NCI-H526 treated with DMSO at 0.1 percent for 48 hours (cell line): ENCODE data around the gene DOCK11.
"Not testable (repeated sequence)": the region's sequence is repeated elsewhere in the genome, so short reads cannot be mapped to it uniquely, and the experiment has no call there.

Experiments used
- DNase-seq: peaks from one replicate; lab custom pipeline; 2025; lab: John Stamatoyannopoulos, UW

Gene DOCK11

DNA sequence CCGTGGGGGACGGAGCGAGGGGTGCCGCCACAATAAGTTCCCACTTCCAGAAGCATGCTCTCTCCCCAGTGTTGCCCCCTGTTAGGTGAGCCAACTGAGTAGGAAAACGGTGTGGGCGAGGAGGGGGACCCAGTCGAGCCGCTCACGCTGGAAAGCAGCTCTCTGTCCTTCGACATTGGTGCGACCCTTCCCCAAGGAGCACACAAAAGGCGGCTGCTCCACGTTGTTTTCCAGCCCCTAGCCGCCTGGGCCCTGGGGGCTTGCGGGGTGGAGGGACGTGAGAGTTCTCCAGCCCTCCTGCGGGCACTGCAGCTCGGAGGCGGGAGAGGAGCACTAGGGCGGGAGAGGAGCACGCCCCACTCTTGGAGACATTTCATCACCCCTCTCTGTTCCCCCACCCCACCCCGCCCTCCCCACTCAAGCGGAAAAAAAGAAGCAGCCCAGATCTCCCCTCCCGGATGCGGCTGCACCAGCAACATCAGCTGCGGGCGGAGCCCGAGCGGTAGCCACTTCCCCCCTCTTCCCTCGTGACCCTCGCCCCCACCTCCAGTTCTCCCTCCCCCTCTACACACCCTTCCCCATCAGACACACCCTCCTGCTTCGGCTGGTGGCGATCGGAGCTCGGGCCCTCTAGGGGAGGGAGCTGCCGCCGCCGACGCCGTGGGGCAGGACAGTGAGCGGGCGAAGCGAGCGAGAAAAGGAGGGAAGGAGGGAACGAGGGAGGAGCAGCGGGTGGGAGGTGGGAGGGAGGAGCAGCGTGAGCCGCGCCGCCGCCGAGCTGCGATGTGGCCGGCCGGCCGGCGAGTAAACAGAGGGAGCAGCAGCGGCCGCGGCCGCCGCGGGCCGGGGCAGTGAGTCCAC, at the start of gene DOCK11:
Gene DOCK11, plus strand, starts transcription at position 755 of the 861 bp plus-strand sequence. CDS start 157 bp downstream, outside the sequence.
- peak; percentile 14 for DNase-seq

DNA sequence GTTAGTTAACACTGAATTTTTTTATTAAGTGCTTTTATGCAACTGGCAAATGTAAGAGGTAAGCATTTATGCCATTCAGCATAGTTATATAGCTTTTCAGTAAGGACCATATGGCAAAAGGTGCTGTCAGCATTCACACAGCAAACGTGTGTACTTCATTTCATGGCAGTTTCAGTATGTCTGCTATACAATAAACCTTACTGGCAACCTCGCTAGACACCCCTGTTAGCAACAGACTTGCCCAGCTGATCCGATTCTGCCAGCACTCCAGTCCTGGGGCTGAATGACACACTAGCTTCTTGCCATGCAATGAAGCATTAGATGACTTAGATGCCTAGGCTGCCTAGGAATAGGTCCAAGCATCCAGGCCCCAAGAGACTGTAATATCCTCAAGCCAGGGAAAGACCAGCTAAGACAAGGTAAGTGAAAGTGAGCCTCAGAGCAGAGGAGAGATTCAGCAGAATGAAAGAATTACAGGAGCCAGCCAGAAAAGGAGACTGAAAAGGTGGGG, 47.3 kb upstream of the DOCK11 start:
- no peak for DNase-seq

DNA sequence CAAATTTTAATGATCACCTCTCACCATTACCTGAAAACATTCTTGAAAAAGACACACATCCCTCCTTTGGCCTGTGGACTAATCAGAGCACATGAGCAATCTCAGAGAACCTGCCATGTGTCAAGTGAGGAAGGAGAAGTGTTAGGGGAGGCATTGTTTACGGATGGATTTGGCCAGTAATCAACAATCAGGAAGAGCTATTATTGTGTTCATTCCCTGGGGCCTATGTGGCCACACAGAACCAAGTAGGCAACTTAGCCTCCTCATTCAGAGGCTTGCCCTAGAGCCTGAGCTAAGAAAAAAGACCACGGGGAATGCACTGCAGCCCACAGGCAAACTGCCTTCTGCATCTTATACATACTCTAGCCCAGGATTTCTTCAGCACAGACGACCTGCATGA, 40.6 kb upstream of the DOCK11 start:
- DNase-seq, result no peak

DNA sequence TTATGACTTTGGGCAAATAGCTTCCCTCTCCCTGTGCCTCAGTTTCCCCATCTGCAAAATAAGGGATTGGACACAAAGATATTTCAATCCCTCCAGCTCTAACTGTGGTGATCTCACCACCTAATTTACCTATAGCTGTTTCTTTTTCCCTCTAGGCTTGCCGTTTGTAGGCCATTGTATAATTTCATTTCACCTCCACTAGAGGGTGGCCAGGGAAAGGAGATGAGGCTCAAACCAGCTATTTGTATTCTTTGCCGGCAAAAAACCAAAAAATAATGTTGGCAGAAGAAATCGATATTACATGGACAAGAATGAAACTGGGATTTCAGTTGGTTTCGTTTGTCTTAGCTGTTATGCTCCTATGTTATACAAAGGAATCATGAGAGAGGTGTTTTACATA, 36.1 kb upstream of the DOCK11 start:
- DNase-seq, result peak; percentile 26

DNA sequence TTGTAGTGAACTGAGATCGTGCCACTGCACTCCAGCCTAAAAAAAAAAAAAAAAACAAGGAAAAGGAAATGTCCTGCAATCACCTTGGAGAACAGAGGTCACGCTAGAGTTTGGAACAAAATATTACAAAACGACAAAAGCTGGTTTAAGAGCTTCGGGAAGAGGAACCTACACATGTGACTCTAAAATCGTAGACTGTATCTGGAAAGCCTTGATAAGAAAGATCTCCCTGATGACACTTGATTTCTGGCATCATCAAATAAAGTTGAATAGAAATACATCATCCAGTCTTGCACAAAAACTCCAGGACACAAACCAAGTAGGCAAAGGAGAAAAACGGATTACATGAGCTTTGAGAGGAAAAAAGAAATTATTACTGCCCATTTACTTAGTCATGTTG, 31.1 kb upstream of the DOCK11 start:
- DNase-seq, result no peak

DNA sequence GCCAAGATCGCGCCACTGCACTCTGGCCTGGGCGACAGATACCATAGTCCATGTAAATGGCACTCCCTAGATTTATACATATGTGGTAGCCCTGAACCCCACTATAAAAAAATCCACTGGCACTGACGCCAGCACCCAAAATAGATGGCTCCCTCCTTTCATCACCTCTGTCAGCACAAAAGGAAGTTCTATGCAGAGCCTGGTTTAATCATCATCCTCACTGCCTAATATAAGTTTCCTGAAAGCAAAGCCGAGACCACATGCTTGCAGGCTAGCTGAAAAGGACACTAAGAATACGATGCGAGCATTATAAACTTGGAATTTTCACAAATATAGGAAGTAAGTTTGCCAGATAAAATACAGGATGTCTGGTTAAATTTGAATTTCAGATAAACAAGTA, 27.5 kb upstream of the DOCK11 start:
- no peak for DNase-seq

DNA sequence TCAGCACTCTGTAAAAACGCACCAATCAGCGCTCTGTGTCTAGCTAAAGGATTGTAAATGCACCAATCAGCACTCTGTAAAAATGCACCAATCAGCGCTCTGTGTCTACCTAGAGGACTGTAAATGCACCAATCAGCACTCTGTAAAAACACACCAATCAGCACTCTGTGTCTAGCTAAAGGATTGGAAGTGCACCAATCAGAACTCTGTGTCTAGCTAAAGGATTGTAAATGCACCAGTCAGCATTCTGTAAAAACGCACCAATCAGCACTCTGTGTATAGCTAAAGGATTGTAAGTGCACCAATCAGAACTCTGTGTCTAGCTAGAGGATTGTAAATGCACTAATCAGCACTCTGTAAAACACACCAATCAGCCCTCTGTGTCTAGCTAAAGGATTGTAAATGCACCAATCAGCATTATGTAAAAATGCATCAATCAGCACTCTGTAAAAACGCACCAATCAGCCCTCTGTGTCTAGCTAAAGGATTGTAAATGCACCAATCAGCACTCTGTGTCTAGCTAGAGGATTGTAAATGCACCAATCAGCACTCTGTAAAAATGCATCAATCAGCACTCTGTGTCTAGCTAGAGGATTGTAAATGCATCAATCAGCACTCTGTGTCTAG, 24.8 kb upstream of the DOCK11 start:
- DNase-seq, result not testable (repeated sequence)

DNA sequence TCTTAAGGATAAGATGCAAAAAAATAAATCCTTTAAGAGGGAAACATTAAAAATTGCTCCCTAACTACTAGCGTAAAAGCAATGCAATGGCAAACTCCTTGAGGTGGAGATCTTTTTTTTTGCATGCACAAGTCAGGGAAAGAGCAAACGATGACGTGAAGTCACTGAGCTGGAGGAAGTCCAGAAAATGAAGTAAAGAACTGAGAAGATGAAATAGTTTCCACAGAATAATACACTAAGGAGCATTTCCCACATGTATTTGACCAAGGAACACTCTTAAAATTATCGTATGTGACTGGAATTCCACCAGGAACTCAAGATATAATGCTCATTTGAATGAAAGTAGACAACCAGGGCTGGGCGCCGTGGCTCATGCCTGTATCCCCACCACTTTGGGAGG, 21.0 kb upstream of the DOCK11 start:
- DNase-seq, result no peak

DNA sequence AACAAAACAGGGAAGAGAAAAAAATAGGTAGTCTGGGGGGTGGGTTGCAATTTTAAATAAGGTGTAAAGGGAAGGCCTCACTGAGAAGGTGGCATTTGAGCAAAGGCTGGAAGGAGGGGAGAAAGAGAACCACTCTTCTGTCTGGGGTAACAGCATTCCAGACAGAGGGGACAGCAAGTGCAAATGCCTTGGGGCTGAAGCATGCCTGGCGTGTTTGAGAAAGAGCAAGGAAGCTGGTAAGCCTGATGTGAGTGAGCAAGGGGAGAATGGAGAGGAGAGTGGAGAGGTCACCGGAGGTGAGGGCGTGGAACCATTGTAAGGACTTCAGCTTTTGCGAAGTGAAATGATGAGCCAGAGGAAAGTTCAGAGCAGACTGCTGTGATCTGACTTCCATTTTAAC, 19.7 kb upstream of the DOCK11 start:
- DNase-seq, result no peak

DNA sequence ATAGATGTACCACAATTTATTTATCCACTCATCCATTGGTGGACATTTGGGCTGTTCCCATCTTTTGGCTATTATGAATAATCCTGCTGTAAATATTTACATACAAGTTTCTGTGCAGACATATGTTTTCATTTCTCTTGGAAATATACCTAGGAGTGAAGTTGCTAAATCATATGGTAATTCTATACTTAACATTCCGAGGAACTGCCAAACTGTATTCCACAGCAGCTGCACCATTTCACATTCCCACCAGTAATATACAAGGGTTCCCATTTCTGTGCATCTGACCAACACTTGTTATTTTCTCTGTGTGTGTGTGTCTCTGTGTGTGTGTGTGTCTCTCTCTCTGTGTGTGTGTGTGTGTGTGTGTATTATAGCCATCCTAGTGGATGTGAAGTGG, 15.4 kb upstream of the DOCK11 start:
- DNase-seq, result no peak

DNA sequence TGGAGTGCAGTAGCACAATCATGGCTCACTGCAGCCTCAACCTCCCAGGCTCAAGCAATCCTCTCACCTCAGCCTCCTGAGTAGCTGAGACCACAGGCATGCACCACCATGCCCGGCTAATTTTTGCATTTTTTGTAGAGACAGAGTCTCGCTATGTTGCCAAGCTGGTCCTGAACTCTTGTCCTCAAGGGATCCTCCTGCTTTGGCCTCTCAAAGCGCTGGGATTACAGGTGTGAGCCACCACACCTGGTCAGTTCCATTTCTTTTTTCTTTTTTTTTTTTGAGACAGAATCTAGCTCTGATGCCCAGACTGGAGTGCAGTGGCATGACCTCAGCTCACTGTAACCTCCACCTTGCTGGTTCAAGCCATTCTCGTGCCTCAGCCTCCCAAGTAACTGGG, 13.2 kb upstream of the DOCK11 start:
- not testable (repeated sequence) for DNase-seq

DNA sequence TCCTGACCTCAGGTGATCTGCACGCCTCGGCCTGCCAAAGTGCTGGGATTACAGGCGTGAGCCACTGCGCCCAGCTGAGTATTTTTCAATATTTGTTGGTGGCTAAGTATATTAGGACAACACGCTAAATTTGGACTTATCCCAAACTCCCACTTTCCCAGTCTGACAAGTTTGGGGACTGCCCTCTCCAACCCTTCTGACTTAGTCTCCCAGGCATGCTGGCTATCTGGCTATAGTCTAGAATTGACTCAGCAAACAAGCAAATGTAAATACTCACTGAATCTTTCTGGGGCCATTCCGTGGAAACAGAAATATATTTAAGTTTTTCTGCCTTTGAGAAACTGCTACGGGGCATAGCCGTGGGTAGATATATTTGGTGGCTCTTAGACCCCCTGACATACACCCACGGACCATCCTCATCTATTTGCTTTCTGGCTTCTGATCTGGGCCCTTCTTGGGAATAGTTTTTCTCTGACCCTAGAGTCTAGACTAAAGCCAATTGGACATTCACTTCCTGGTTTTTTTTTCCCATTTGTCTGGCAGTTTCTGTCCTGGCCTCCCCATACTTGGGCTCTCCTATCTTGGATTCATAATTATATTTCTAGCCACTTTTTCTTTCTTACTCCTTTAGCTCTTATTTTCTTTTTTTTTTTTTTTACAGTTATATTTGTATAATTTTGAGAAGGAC, 11.3 kb upstream of the DOCK11 start:
- DNase-seq, result no peak

DNA sequence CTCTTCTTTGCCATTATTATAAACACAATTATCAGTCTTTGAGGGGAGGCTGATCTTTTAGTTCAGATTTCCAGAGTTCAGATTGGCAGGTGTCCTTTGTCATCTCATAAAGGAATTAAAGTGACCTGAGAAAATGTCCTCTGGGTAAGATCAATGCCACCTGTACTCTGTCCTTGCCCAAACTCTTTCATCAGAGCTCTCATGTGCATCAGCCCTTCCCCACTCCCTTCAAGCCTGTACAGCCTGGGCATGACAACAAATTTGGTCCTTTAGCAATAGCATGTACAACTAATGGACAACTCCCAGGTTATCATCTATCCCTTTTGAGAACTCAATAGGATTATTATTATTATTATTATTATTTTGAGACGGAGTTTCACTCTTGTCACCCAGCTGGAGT, 8.9 kb upstream of the DOCK11 start:
- not testable (repeated sequence) for DNase-seq

DNA sequence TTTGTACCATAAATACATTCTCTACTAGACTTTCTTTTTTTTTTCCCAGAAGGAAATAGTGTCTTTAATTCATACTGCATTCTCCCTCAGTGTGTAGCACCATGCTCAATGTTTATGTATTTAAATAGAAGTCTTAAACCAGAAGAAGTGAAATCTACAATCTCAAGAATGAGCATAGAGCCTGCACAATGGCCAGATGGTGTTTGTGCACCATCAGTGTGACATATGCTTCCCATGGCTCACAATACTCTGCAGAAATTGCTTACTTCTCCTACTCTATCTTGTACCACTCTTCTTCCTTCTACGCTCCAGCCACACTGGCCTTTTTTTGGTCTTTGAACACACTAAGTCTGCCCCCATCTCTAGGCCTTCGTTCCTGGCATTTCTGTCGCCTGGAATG, 2.6 kb upstream of the DOCK11 start:
- no peak for DNase-seq

DNA sequence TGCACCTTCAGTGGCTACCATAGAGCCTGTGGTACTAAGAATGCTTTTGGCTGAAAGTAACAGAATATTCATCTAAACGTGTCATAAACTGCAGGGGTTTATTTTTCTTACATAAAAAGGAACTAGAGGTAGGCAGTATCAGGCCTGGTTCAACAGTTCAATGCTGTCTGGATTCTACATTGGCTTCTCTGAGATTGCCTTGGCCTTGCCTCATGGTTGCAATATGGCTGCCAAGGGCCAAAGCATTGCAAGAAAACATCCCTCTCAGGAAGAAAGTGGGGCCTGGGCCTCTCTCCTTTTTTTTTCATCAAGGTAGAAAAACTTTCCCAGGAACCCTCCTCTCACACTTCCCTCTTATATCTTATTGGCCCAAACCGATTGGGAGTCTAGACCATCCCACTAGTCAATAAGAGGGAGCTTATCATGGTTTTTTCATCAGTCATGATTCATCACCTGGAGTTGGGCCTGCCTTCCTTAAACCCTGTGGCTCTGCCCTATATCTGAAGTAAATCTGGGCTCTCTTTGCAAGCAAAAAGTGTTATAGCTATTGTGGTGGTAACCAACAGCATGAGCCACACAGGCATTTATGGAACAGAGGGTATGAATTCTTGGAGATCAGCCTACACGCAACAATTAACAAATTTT, 1.8 kb upstream of the DOCK11 start:
- DNase-seq, result no peak

DNA sequence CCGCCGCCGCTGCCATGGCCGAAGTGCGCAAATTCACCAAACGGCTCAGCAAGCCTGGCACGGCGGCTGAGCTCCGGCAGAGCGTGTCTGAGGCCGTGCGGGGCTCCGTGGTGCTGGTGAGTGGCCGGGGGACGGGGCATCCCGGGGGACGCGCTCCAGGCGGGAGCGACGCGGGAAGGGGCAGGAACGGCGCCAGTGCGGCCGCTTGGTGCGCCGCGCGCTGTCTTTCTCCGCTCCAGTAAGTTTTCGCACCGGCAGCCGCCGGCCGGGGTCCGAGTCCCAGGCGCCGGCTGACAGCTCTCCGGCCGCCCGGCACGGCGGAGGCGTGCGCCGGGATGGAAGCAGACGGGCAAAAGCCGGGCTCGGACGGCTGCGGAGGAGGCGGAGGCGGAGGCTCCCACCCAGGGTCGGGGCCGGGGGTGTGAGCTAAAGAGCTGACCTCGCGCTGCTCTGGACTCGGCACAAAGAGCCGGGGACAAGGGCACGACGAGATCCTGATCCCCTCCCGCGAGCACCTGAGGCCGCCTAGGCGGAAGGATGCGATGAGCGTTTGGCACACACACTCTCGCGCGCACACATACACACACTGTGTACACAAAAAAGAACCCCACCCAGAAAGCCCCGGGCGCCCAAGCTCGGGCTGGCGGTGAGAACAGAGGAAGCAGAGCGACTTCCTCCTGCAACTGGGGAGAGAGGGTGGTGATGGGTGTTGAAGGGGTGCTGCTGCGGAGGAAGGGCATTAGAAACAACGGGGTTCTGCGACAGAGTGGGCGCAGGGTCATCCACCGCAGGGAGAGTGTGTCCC, 545 bp downstream of the DOCK11 start:
- peak; percentile 4 for DNase-seq

DNA sequence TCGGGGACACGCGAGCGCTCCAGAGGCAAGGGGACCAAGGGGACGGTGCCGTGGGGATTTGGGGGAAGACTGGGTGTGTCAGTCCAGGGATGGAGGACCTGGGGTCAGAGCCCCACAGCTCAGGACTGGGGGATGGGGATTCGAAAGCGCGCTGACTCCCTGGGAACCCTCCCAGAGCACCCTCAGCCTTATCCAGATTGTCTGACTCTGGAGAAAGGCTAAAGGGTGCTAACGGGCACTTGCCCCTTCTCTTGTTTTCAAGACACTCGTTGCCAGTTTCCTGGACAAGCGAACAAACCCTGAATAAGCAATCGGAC, 1.1 kb downstream of the DOCK11 start:
- DNase-seq, result no peak

DNA sequence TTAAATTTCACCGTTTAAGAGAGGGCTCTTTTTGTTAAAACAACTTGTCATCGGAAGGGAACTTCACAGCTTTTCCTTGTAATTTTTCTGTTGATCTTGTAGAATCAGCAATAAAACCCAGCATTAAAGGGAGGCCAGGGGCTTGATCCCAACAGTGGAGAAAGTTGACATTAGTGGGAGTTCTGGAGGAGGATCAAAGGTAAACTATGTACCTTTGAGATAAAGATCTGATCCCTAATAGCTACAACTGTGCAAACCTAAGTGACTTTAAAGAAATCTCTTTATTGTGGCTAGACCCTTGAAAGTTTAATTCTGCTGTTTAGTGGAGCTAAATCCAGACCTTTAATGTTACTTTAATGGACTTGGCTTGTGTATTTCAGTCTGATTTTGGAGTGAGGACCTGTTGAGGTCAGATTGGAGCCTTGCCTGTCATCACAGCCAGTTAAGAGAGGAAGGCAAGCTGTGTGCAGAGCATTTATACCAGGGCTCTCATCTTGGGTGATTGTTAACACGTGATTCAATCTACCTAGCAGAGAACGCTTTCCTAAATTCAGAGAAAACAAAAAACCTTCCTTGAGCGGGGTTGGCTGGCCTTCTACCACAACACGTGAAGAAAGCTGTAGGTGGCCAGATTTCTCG, 1.7 kb downstream of the DOCK11 start:
- DNase-seq, result no peak

DNA sequence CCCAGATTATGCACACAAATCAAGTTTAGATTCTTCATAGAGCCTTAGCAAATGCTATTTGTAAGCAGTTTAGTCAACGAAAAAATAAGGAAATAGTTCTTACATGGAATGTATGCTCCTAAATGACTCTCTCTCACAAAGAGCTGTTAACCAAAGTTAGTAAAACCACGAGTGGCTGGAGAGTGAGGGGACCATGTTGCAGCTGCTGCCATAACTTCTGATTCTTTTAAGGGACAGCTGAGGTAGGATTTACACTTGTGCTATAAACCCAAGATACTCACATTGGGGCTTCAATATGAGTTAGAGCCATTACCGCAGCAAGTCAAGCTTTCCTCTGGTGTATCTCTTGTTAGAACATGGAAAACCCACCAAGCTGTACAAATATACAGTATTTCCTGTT, 2.7 kb downstream of the DOCK11 start:
- no peak for DNase-seq

DNA sequence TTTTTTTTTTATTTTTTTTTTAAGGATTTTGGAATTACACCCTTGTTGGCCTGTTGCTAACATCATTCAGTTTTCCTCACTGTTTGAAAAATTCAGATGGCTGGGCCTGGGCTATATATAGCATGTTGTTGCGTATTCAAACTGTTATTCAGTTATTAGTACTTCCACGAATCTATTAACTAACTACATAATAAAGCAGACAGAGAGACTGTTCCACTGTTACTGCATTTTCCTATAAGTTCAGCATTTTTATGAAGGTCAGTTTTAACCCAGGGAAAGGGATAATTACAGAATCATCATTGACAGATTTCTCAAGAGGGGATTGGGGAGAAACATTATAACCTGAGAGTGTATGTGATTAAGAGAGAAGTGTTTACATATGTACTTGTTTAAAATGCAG, 3.1 kb downstream of the DOCK11 start:
- no peak for DNase-seq

DNA sequence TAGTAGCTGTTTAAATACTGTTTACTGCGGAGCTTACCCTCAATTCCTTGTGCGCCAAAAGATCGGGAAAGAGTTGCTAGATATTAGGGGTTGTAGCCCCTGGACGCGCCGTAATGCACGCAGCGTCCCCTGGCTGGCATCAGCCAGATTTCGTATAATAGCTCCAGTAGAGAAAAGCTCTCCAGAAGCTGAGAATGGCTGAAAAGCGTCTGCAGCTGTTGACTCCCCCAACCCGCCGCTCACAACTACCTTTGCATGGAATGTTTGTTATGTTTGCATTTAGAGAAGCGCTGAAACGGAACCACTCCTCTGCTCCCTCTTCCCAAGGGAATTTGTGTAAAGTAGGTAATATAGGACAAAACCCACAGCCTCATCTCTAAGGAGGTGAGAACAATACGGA, 3.7 kb downstream of the DOCK11 start:
- peak; percentile 79 for DNase-seq
